ENCODE data around the gene SAC3D1. TPM values are rescaled to one million over a fixed set of nuclear protein-coding genes. Genes with fewer than 3 reads are reported as not detected.

The SAC3D1 gene
- total and polyA plus RNA-seq, 2 of the 4 experiments (the other 2 are of a cell fraction), result 2.9 to 13.2 TPM

- WGBS, 2 experiments (ENCODE audit: extremely low coverage in 2 of 2, insufficient read length in 1 of 2), result 100% methylated on average over 3 of the region's 23 CpGs; no CpG with 5 or more reads in 1 of the 2 experiments
- no TSS peak for BruUV-seq (replicated peaks)
- H2BK15ac ChIP-seq (ENCODE audit: low read depth, low read length), result no peak overlapping the region
- peak overlapping the region; percentile 74 for H3K9ac ChIP-seq (ENCODE audit: low read depth, low read length)
- H3K23ac ChIP-seq (ENCODE audit: low read depth, low read length), result peak overlapping the region; percentile 63
- H3K4me2 ChIP-seq (ENCODE audit: low read depth, low read length), result peak overlapping the region; percentile 71
- peak overlapping the region; percentile 3; the same call in 1 of the 2 replicates for H3K14ac ChIP-seq (replicated peaks; ENCODE audit: low read depth, low read length)
- no peak overlapping the region; the same call in 1 of the 2 replicates for H4K91ac ChIP-seq (ENCODE audit: insufficient read depth, low read depth, low read length)
- peak overlapping the region; percentile 57 for H3K4me3 ChIP-seq (ENCODE audit: insufficient read depth, low read depth, low read length)
- peak overlapping the region; percentile 68 to 97; a peak in 3 of 4 replicates for H4K8ac ChIP-seq (ENCODE audit: low read depth in 2 of 2, low read length in 2 of 2)
- TF ChIP-seq RFX5 (IDR thresholded peaks at IDR 0.05; ENCODE audit: low read depth, low read length), result no peak
- TF ChIP-seq CTCF (conservative IDR thresholded peaks at IDR 0.05; ENCODE audit: low read depth, low read length), result no peak
- TF ChIP-seq NFE2L2 (IDR thresholded peaks at IDR 0.05; ENCODE audit: low read depth, low read length), result no peak
- no peak for TF ChIP-seq USF2 (IDR thresholded peaks at IDR 0.05; ENCODE audit: low read depth, low read length)
- no peak for TF ChIP-seq SMC3 (IDR thresholded peaks at IDR 0.05; ENCODE audit: low read depth, low read length)
- no peak for TF ChIP-seq MXI1 (IDR thresholded peaks at IDR 0.05; ENCODE audit: borderline replicate concordance, low read depth, low read length)
- TF ChIP-seq BHLHE40 (IDR thresholded peaks at IDR 0.05; ENCODE audit: low read depth, low read length), result no peak
- TF ChIP-seq FOS (IDR thresholded peaks at IDR 0.05; ENCODE audit: low read depth, low read length), result no peak
- TF ChIP-seq RCOR1 (IDR thresholded peaks at IDR 0.05; ENCODE audit: insufficient replicate concordance, low read length), result no peak
- no peak for TF ChIP-seq ELK1 (IDR thresholded peaks at IDR 0.05; ENCODE audit: borderline replicate concordance, low read depth, low read length)
- no peak for TF ChIP-seq CEBPB (IDR thresholded peaks at IDR 0.05; ENCODE audit: low read depth, low read length)
- no peak for TF ChIP-seq MAFK (IDR thresholded peaks at IDR 0.05; ENCODE audit: low read depth, low read length)
- no peak for TF ChIP-seq POLR2A (IDR thresholded peaks at IDR 0.05; ENCODE audit: low read depth, low read length)
- no peak for TF ChIP-seq CHD1 (IDR thresholded peaks at IDR 0.05; ENCODE audit: low read depth, low read length)
- no peaks in the 10 kb centered on the region for H4K20me1 ChIP-seq (ENCODE audit: insufficient read depth, low read length)
- peak overlapping the region; percentile 98 for H2AK9ac ChIP-seq (replicated peaks; ENCODE audit: low read depth, low read length, poor library complexity)
- H4K5ac ChIP-seq (ENCODE audit: low read depth, low read length), result peak overlapping the region; percentile 46
- H3K4me1 ChIP-seq (ENCODE audit: control insufficient read depth, insufficient read depth, low read length), result peaks cover 5% of the 10 kb centered on the region
- peak overlapping the region; percentile 85 for H3K4ac ChIP-seq (ENCODE audit: low read depth, low read length)
- H3K79me1 ChIP-seq (ENCODE audit: low read depth in 1 of 2, low read length in 2 of 2), result peaks cover 15 to 41% of the 10 kb centered on the region in 2 experiments
- H2BK120ac ChIP-seq (ENCODE audit: low read depth, low read length), result peak overlapping the region; percentile 62; the same call in 1 of the 2 replicates
- no peaks in the 10 kb centered on the region for H3K9me3 ChIP-seq (ENCODE audit: control insufficient read depth, insufficient read depth, low read length)
- in situ Hi-C loops (cut with MboI; ENCODE audit: low sequenced_read_pairs) (no loop called here), dilution Hi-C loops (cut with HindIII; ENCODE audit: low sequenced_read_pairs, unreplicated experiment) (no loop called here), intact Hi-C loops (cut with micrococcal nuclease) (loop anchor here (1.0 to 2.0 kb wide), 2 partner anchors 166 to 228 kb away; no protein-coding TSS in a partner anchor)
- no peak overlapping the region for H2BK20ac ChIP-seq (ENCODE audit: low read depth, low read length)
- peak overlapping the region; percentile 98 for H2AFZ ChIP-seq (replicated peaks; ENCODE audit: low read length, poor library complexity)
- POLR2A ChIA-PET (ENCODE audit: unreplicated experiment), result interaction anchor here (0.5 kb wide), 1 partner anchor 1452 kb away, joined by 3 read pairs; no protein-coding TSS in a partner anchor
- H3K27ac ChIP-seq (ENCODE audit: insufficient read depth, low read length), result peak overlapping the region; percentile 51
- peaks cover 7% of the 10 kb centered on the region; the same call in 1 of the 2 replicates for H3K36me3 ChIP-seq (ENCODE audit: control insufficient read depth, insufficient read depth, low read length)
- CTCF ChIA-PET, result interaction anchor here (1.1 to 1.6 kb wide), 3 partner anchors 10 to 168 kb away, joined by 3 to 5 read pairs (median 4); no protein-coding TSS in a partner anchor
- peak overlapping the region; percentile 74 for H2BK5ac ChIP-seq (ENCODE audit: low read depth, low read length, poor library complexity, severe bottlenecking)
- H3K27me3 ChIP-seq (ENCODE audit: control insufficient read depth, insufficient read depth, low read length), result no peaks in the 10 kb centered on the region
- DNase-seq (no peak), ATAC-seq (ENCODE audit: low read depth) (no peak)
- H2AK5ac ChIP-seq (ENCODE audit: low read depth, low read length), result peak overlapping the region; percentile 56
- 0 out of 2 replicates have a peak overlapping the region, but pooled peaks have one; percentile 12 for H3K56ac ChIP-seq (ENCODE audit: extremely low read depth, insufficient read depth, low read length)
- H3K9me1 ChIP-seq (ENCODE audit: insufficient read depth, low read length), result peaks cover 19% of the 10 kb centered on the region
- H3K18ac ChIP-seq (ENCODE audit: low read depth, low read length), result no peak overlapping the region
These were observed 26.2 kb upstream of the SAC3D1 start for GRCh38 chr11:65014726-65015227.
